Measurements from ENCODE around the gene PES1.
A peak's percentile ranks its signal among the peaks of the same experiment; 100 is the strongest.
"Not testable (repeated sequence)": the region's sequence is repeated elsewhere in the genome, so short reads cannot be mapped to it uniquely, and the experiment has no call there.

The PES1 gene

GRCh38 chr22:30556388-30556787, 35.3 kb downstream of the PES1 start:
- no peak for DNase-seq

- no peak for DNase-seq
Measured at GRCh38 chr22:30555282-30556210, 36.2 kb downstream of the PES1 start.

- DNase-seq = no peak
Measured at GRCh38 chr22:30553971-30554370, 37.7 kb downstream of the PES1 start.

- DNase-seq = no peak
Measured at GRCh38 chr22:30552719-30553118, 39.0 kb downstream of the PES1 start.

GRCh38 chr22:30551813-30552212, 39.9 kb downstream of the PES1 start:
- DNase-seq = not testable (repeated sequence)

GRCh38 chr22:30547188-30547587, 44.5 kb downstream of the PES1 start:
- DNase-seq = no peak

GRCh38 chr22:30546616-30547015, 45.1 kb downstream of the PES1 start, which contains the start of gene SEC14L6:
Gene SEC14L6, minus strand, starts transcription at chr22:30546741. Its CDS starts 59 bp downstream, at chr22:30546682.
- DNase-seq = no peak

GRCh38 chr22:30542811-30543188, 48.9 kb downstream of the PES1 start:
- DNase-seq = no peak

GRCh38 chr22:30541961-30542810, 49.5 kb downstream of the PES1 start:
- peak in 1 of 58 donors; percentile 8 for DNase-seq

GRCh38 chr22:30541511-30541910, 50.2 kb downstream of the PES1 start:
- DNase-seq = not testable (repeated sequence)

GRCh38 chr22:30539368-30539767, 52.3 kb downstream of the PES1 start:
- no peak for DNase-seq

- DNase-seq = peak in 3 of 58 donors; percentile 0 to 27 (median 6)
Measured at GRCh38 chr22:30538280-30538679, 53.4 kb downstream of the PES1 start.

GRCh38 chr22:30537083-30537731, 54.5 kb downstream of the PES1 start:
- DNase-seq = no peak

- DNase-seq = no peak
Measured at GRCh38 chr22:30535182-30535581, 56.5 kb downstream of the PES1 start.

GRCh38 chr22:30531651-30532608, 59.8 kb downstream of the PES1 start:
- DNase-seq = no peak

- DNase-seq = no peak
Measured at GRCh38 chr22:30526656-30527055, 65.1 kb downstream of the PES1 start.
